Ectodermal cell (in vitro differentiated cells): ENCODE results near the gene NUP43.
"Not testable (repeated sequence)": the region's sequence is repeated elsewhere in the genome, so short reads cannot be mapped to it uniquely, and the experiment has no call there.

Experiments used
- H3K27ac ChIP-seq: 2 replicates; pipeline ENCODE4 v1.7.0; 2013; ENCODE audit warnings: mild to moderate bottlenecking, low read depth, low read length; ENCODE audit not compliant: insufficient read depth, poor library complexity, severe bottlenecking
- H3K27me3 ChIP-seq: 2 replicates; pipeline ENCODE4 v1.7.0; 2013; ENCODE audit warnings: mild to moderate bottlenecking, low read length; ENCODE audit not compliant: insufficient read depth, control insufficient read depth, poor library complexity, severe bottlenecking
- H3K36me3 ChIP-seq: one replicate; pipeline ENCODE4 v1.7.0; 2013; ENCODE audit warnings: low read length; ENCODE audit not compliant: control insufficient read depth, insufficient read depth
- H3K4me1 ChIP-seq: one replicate; pipeline ENCODE4 v1.7.0; 2013; ENCODE audit warnings: low read length; ENCODE audit not compliant: control insufficient read depth, insufficient read depth
- H3K4me3 ChIP-seq: 2 replicates; pipeline ENCODE4 v1.7.0; 2013; ENCODE audit warnings: low read depth, low read length, control low read depth; ENCODE audit not compliant: insufficient read depth
- H3K9me3 ChIP-seq: 2 replicates; pipeline ENCODE4 v1.7.0; 2013; ENCODE audit warnings: mild to moderate bottlenecking, low read length, moderate library complexity; ENCODE audit not compliant: control insufficient read depth
- WGBS, 2 experiments: methylation state at CpG; one replicate each; pipeline ENCODE4 v1.1.7; 2013; ENCODE audit warnings: missing lambda C conversion rate in 2 of 2; 5-methylcytosine and 5-hydroxymethylcytosine counted together

NUP43 gene

GRCh38 chr6:149698175-149698574, 48.2 kb downstream of the NUP43 start:
- Histone ChIP-seq H3K4me3 (no peak overlapping the region), H3K27ac (no peak overlapping the region), H3K9me3 (no peaks in the 10 kb centered on the region), H3K36me3 (peaks cover 13% of the 10 kb centered on the region), H3K27me3 (no peaks in the 10 kb centered on the region), H3K4me1 (no peaks in the 10 kb centered on the region)
- 93 to 95% methylated on average over 2 of the region's 2 CpGs for WGBS, 2 experiments

- no peak overlapping the region for H3K4me3 ChIP-seq
- H3K36me3 ChIP-seq: peaks cover 19% of the 10 kb centered on the region
- 96 to 100% methylated on average over 1 of the region's 1 CpG for WGBS, 2 experiments
- no peaks in the 10 kb centered on the region for H3K4me1 ChIP-seq
- no peaks in the 10 kb centered on the region for H3K9me3 ChIP-seq
- H3K27ac ChIP-seq: no peak overlapping the region
- no peaks in the 10 kb centered on the region for H3K27me3 ChIP-seq
Observed at GRCh38 chr6:149696901-149697300, 49.4 kb downstream of the NUP43 start.

- 97 to 100% methylated on average over 2 of the region's 2 CpGs for WGBS, 2 experiments
- Histone ChIP-seq H3K9me3 (no peaks in the 10 kb centered on the region), H3K4me3 (no peak overlapping the region), H3K4me1 (no peaks in the 10 kb centered on the region), H3K27me3 (no peaks in the 10 kb centered on the region), H3K36me3 (peaks cover 19% of the 10 kb centered on the region), H3K27ac (no peak overlapping the region)
Observed at GRCh38 chr6:149694921-149695320, 51.4 kb downstream of the NUP43 start.

- Histone ChIP-seq H3K9me3 (no peaks in the 10 kb centered on the region), H3K4me1 (no peaks in the 10 kb centered on the region), H3K36me3 (peaks cover 14% of the 10 kb centered on the region), H3K27ac (no peak overlapping the region), H3K27me3 (no peaks in the 10 kb centered on the region), H3K4me3 (no peak overlapping the region)
- 94 to 95% methylated on average over 2 of the region's 2 CpGs for WGBS, 2 experiments
Observed at GRCh38 chr6:149691201-149691600, 55.1 kb downstream of the NUP43 start.

- Histone ChIP-seq H3K27me3 (no peaks in the 10 kb centered on the region), H3K4me1 (no peaks in the 10 kb centered on the region), H3K9me3 (no peaks in the 10 kb centered on the region), H3K4me3 (no peak overlapping the region), H3K27ac (no peak overlapping the region), H3K36me3 (peaks cover 12% of the 10 kb centered on the region)
- WGBS, 2 experiments: 89 to 95% methylated on average over 7 of the region's 7 CpGs
Observed at GRCh38 chr6:149686230-149686629, 60.1 kb downstream of the NUP43 start.

GRCh38 chr6:149683256-149683859, 63.0 kb downstream of the NUP43 start:
- H3K27ac ChIP-seq: no peak overlapping the region
- H3K27me3 ChIP-seq: no peaks in the 10 kb centered on the region
- peaks cover 22% of the 10 kb centered on the region for H3K36me3 ChIP-seq
- H3K9me3 ChIP-seq: no peaks in the 10 kb centered on the region
- no peak overlapping the region for H3K4me3 ChIP-seq
- H3K4me1 ChIP-seq: no peaks in the 10 kb centered on the region
- WGBS, 2 experiments: 93 to 96% methylated on average over 4 of the region's 4 CpGs

- H3K36me3 ChIP-seq: peaks cover 22% of the 10 kb centered on the region
Observed at GRCh38 chr6:149681845-149682244, 64.5 kb downstream of the NUP43 start.

GRCh38 chr6:149681209-149681608, 65.1 kb downstream of the NUP43 start:
- H3K36me3 ChIP-seq: peaks cover 22% of the 10 kb centered on the region
- H3K27me3 ChIP-seq: no peaks in the 10 kb centered on the region
- H3K27ac ChIP-seq: no peak overlapping the region
- H3K4me3 ChIP-seq: no peak overlapping the region
- no peaks in the 10 kb centered on the region for H3K4me1 ChIP-seq
- no peaks in the 10 kb centered on the region for H3K9me3 ChIP-seq

More at GRCh38 chr6:149681845-149682244, 64.5 kb downstream of the NUP43 start:
- H3K4me3 ChIP-seq, H3K27me3 ChIP-seq, H3K9me3 ChIP-seq, H3K27ac ChIP-seq, H3K4me1 ChIP-seq: not testable (repeated sequence)
- whole genome bisulfite sequencing, 2 experiments: 96 to 97% methylated on average over 12 to 14 of the region's 14 CpGs

GRCh38 chr6:149680503-149680902, 65.8 kb downstream of the NUP43 start:
- no peaks in the 10 kb centered on the region for H3K4me1 ChIP-seq
- no peaks in the 10 kb centered on the region for H3K27me3 ChIP-seq
- no peaks in the 10 kb centered on the region for H3K9me3 ChIP-seq
- 90 to 100% methylated on average over 1 of the region's 1 CpG for WGBS, 2 experiments
- H3K27ac ChIP-seq: no peak overlapping the region
- H3K4me3 ChIP-seq: no peak overlapping the region
- peaks cover 22% of the 10 kb centered on the region for H3K36me3 ChIP-seq
